IMR-90 (cell line): ENCODE measurements around the gene PLEKHF1. TPM values are rescaled to one million over a fixed set of nuclear protein-coding genes. Genes with fewer than 3 reads are reported as not detected.

Experiments
- ATAC-seq: fragments of 200-7000 bp; cut with Tn5 transposase; 2 replicates; pipeline ENCODE4 v1.9.1; 2020; ENCODE audit warnings: low read depth, mild to moderate bottlenecking, moderate library complexity
- BruUV-seq: library from RNA; stranded (reverse); fragments of 400-500 nt; replicated peaks from 2 replicates; lab custom pipeline; 2021; lab: Mats Ljungman, UMichigan
- CTCF ChIA-PET: fragments of 300-600 bp; formaldehyde crosslinking; extraction: SDS; loops from one replicate; lab custom pipeline; 2021; ENCODE audit warnings: antibody characterized with exemption; lab: Yijun Ruan, JAX
- POLR2A ChIA-PET: fragments of 300-600 bp; sonication (Branson Sonifier 250); formaldehyde crosslinking; loops from one replicate; lab custom pipeline; 2022; ENCODE audit warnings: antibody characterized with exemption; ENCODE audit not compliant: unreplicated experiment; lab: Charles Lee
- DNase-seq: peaks from one replicate; pipeline ENCODE4 v3.0.0; 2013
- H2AFZ ChIP-seq: replicated peaks from 2 replicates; pipeline ENCODE3; 2013; ENCODE audit warnings: low read length, mild to moderate bottlenecking; ENCODE audit not compliant: poor library complexity
- H2AK5ac ChIP-seq: 2 replicates; pipeline ENCODE4 v1.6.1; 2013; ENCODE audit warnings: low read depth, low read length, inconsistent platforms
- H2AK9ac ChIP-seq: replicated peaks from 2 replicates; pipeline ENCODE3; 2013; ENCODE audit warnings: mild to moderate bottlenecking, low read depth, low read length, moderate library complexity; ENCODE audit not compliant: poor library complexity
- H2BK120ac ChIP-seq: 2 replicates; pipeline ENCODE4 v1.6.1; 2013; ENCODE audit warnings: low read depth, low read length, inconsistent platforms
- H2BK15ac ChIP-seq: 3 replicates; pipeline ENCODE4 v1.6.1; 2013; ENCODE audit warnings: low read depth, low read length, inconsistent platforms
- H2BK20ac ChIP-seq: 2 replicates; pipeline ENCODE4 v1.6.1; 2013; ENCODE audit warnings: low read depth, mild to moderate bottlenecking, inconsistent platforms, low read length, moderate library complexity
- H2BK5ac ChIP-seq: 2 replicates; pipeline ENCODE4 v1.6.1; 2013; ENCODE audit warnings: mild to moderate bottlenecking, low read depth, low read length, inconsistent platforms; ENCODE audit not compliant: poor library complexity, severe bottlenecking
- H3K14ac ChIP-seq: replicated peaks from 2 replicates; pipeline ENCODE4 v1.6.1; 2013; ENCODE audit warnings: low read depth, low read length, inconsistent platforms
- H3K18ac ChIP-seq: 2 replicates; pipeline ENCODE4 v1.6.1; 2013; ENCODE audit warnings: low read depth, low read length, control low read depth
- H3K23ac ChIP-seq: 2 replicates; pipeline ENCODE4 v1.6.1; 2013; ENCODE audit warnings: low read depth, low read length, inconsistent platforms
- H3K27ac ChIP-seq: 2 replicates; pipeline ENCODE4 v1.5.1; 2013; ENCODE audit warnings: mild to moderate bottlenecking, control low read depth, low read length; ENCODE audit not compliant: insufficient read depth
- H3K27me3 ChIP-seq: 2 replicates; pipeline ENCODE4 v1.6.1; 2013; ENCODE audit warnings: low read length; ENCODE audit not compliant: control insufficient read depth, insufficient read depth
- H3K36me3 ChIP-seq: 2 replicates; pipeline ENCODE4 v1.6.1; 2013; ENCODE audit warnings: low read length, mixed read lengths; ENCODE audit not compliant: control insufficient read depth, insufficient read depth
- H3K4ac ChIP-seq: 2 replicates; pipeline ENCODE4 v1.6.1; 2013; ENCODE audit warnings: low read depth, low read length, inconsistent platforms
- H3K4me1 ChIP-seq: 2 replicates; pipeline ENCODE4 v1.6.1; 2013; ENCODE audit warnings: low read length, mixed read lengths; ENCODE audit not compliant: control insufficient read depth, insufficient read depth
- H3K4me2 ChIP-seq: 2 replicates; pipeline ENCODE4 v1.6.1; 2013; ENCODE audit warnings: low read depth, mild to moderate bottlenecking, control low read depth, low read length, moderate library complexity
- H3K4me3 ChIP-seq: 2 replicates; pipeline ENCODE4 v1.5.1; 2013; ENCODE audit warnings: low read depth, mild to moderate bottlenecking, control low read depth, low read length, moderate library complexity; ENCODE audit not compliant: insufficient read depth
- H3K56ac ChIP-seq: 2 replicates; pipeline ENCODE4 v1.6.1; 2013; ENCODE audit warnings: low read length, inconsistent platforms; ENCODE audit not compliant: insufficient read depth; ENCODE audit errors: extremely low read depth
- H3K79me1 ChIP-seq, 2 experiments: 2 replicates each; pipeline ENCODE4 v1.6.1; 2013; ENCODE audit warnings: low read length in 2 of 2, inconsistent platforms in 1 of 2, low read depth in 1 of 2
- H3K9ac ChIP-seq: 2 replicates; pipeline ENCODE4 v1.6.1; 2013; ENCODE audit warnings: low read depth, low read length, control low read depth
- H3K9me1 ChIP-seq: 2 replicates; pipeline ENCODE4 v1.6.1; 2013; ENCODE audit warnings: low read length, inconsistent platforms; ENCODE audit not compliant: insufficient read depth
- H3K9me3 ChIP-seq: 2 replicates; pipeline ENCODE4 v1.6.1; 2013; ENCODE audit warnings: low read length; ENCODE audit not compliant: control insufficient read depth, insufficient read depth
- H4K20me1 ChIP-seq: 2 replicates; pipeline ENCODE4 v1.6.1; 2013; ENCODE audit warnings: low read length, inconsistent platforms; ENCODE audit not compliant: insufficient read depth
- H4K5ac ChIP-seq: 2 replicates; pipeline ENCODE4 v1.6.1; 2013; ENCODE audit warnings: mild to moderate bottlenecking, low read depth, low read length, control low read depth
- H4K8ac ChIP-seq, 2 experiments: 2 replicates each; pipeline ENCODE4 v1.6.1; 2013; ENCODE audit warnings: low read depth in 2 of 2, low read length in 2 of 2, control low read depth in 1 of 2, inconsistent platforms in 1 of 2
- H4K91ac ChIP-seq: 2 replicates; pipeline ENCODE4 v1.6.1; 2013; ENCODE audit warnings: low read depth, low read length, inconsistent platforms; ENCODE audit not compliant: insufficient read depth
- BHLHE40 ChIP-seq: fragments of 150-350 bp; IDR thresholded peaks from 2 replicates; pipeline ENCODE4 v1.6.1; 2016; ENCODE audit warnings: mild to moderate bottlenecking, low read depth, low read length
- CEBPB ChIP-seq: IDR thresholded peaks from 2 replicates; pipeline ENCODE4 v1.6.1; 2012; ENCODE audit warnings: low read depth, low read length, improper control_type of control experiment
- CHD1 ChIP-seq: IDR thresholded peaks from 2 replicates; pipeline ENCODE4 v1.6.1; 2012; ENCODE audit warnings: low read depth, low read length, improper control_type of control experiment
- MAFK ChIP-seq: IDR thresholded peaks from 2 replicates; pipeline ENCODE4 v1.6.1; 2012; ENCODE audit warnings: low read depth, low read length, improper control_type of control experiment
- MAZ ChIP-seq: IDR thresholded peaks from 2 replicates; pipeline ENCODE4 v1.6.1; 2012; ENCODE audit warnings: low read depth, mild to moderate bottlenecking, low read length, improper control_type of control experiment, moderate library complexity, borderline replicate concordance
- MXI1 ChIP-seq: IDR thresholded peaks from 2 replicates; pipeline ENCODE4 v1.6.1; 2012; ENCODE audit warnings: low read depth, mild to moderate bottlenecking, low read length, moderate library complexity, borderline replicate concordance
- NFE2L2 ChIP-seq: fragments of 150-350 bp; IDR thresholded peaks from 2 replicates; pipeline ENCODE4 v1.6.1; 2016; ENCODE audit warnings: low read depth, mild to moderate bottlenecking, low read length
- POLR2A ChIP-seq: IDR thresholded peaks from 2 replicates; pipeline ENCODE4 v1.6.1; 2012; ENCODE audit warnings: mild to moderate bottlenecking, low read depth, low read length
- RAD21 ChIP-seq: IDR thresholded peaks from 2 replicates; pipeline ENCODE4 v1.6.1; 2012; ENCODE audit warnings: low read length, improper control_type of control experiment
- RCOR1 ChIP-seq: IDR thresholded peaks from 2 replicates; pipeline ENCODE4 v1.6.1; 2012; ENCODE audit warnings: mild to moderate bottlenecking, low read length, improper control_type of control experiment; ENCODE audit not compliant: insufficient replicate concordance
- RFX5 ChIP-seq: IDR thresholded peaks from 2 replicates; pipeline ENCODE4 v1.8.0; 2012; ENCODE audit warnings: low read depth, mild to moderate bottlenecking, low read length, moderate library complexity
- SMC3 ChIP-seq: fragments of 150-350 bp; IDR thresholded peaks from 2 replicates; pipeline ENCODE4 v1.6.1; 2016; ENCODE audit warnings: low read depth, mild to moderate bottlenecking, antibody characterized with exemption, low read length, moderate library complexity
- WGBS, 2 experiments: methylation state at CpG; one replicate each; pipeline versions ENCODE4 v1.1.5 to v1.1.7; 2013; ENCODE audit warnings: missing lambda C conversion rate in 2 of 2; ENCODE audit not compliant: insufficient read length in 1 of 2; ENCODE audit errors: extremely low coverage in 2 of 2; 5-methylcytosine and 5-hydroxymethylcytosine counted together
- dilution Hi-C: fragments of 300-500 bp; cut with HindIII; formaldehyde crosslinking; loops from one replicate; pipeline ENCODE4 v1.14.3; 2018; ENCODE audit warnings: low sequenced_read_pairs; ENCODE audit not compliant: unreplicated experiment
- in situ Hi-C: fragments of 300-500 bp; cut with MboI; formaldehyde crosslinking; loops from 3 replicates; pipeline ENCODE4 v1.14.3; 2019; ENCODE audit warnings: low sequenced_read_pairs, inconsistent platforms, mixed read lengths
- intact Hi-C: fragments of 100-400 bp; cut with micrococcal nuclease; formaldehyde crosslinking; loops from 2 replicates; pipeline ENCODE4 v1.10.0; 2022
- polyA plus RNA-seq, 3 experiments: library from polyadenylated mRNA; depleted of rRNA; stranded (reverse); fragments of >200 nt; gene quantifications; 2 replicates each; pipeline ENCODE4 v1.2.3, GENCODE V29; 2012; ENCODE audit warnings: low replicate concordance in 1 of 3
- total RNA-seq: library from RNA; depleted of rRNA; stranded (reverse); fragments of >200 nt; gene quantifications from 2 replicates; pipeline ENCODE4 v1.2.3, GENCODE V29; 2012
- TF ChIP-seq, protein P1 (sequence below): fragments of 150-350 bp; IDR thresholded peaks from 2 replicates; pipeline ENCODE4 v1.6.1; 2016; ENCODE audit warnings: low read depth, mild to moderate bottlenecking, low read length, moderate library complexity, borderline replicate concordance
- TF ChIP-seq, protein P2 (sequence below): fragments of 150-350 bp; IDR thresholded peaks from 2 replicates; pipeline ENCODE4 v1.6.1; 2017; ENCODE audit warnings: mild to moderate bottlenecking, antibody characterized with exemption, low read length, low read depth
- TF ChIP-seq, protein P3 (sequence below): conservative IDR thresholded peaks from 2 replicates; pipeline ENCODE4 v1.5.1; 2012; ENCODE audit warnings: mild to moderate bottlenecking, low read depth, low read length, improper control_type of control experiment

PLEKHF1 gene
- total and polyA plus RNA-seq, 2 of the 4 experiments (the other 2 are of a cell fraction), result 5.0 to 6.6 TPM

GRCh38 chr19:29636553-29637360 is 28.5 kb upstream of the PLEKHF1 start:
- BruUV-seq, result no TSS peak
- H3K18ac ChIP-seq, result no peak overlapping the region
- dilution Hi-C loops (no loop called here), intact Hi-C loops (no loop called here), in situ Hi-C loops (no loop called here)
- H4K8ac ChIP-seq, result no peak overlapping the region
- H4K91ac ChIP-seq, result no peak overlapping the region
- no peak overlapping the region for H3K56ac ChIP-seq
- no peak overlapping the region for H4K5ac ChIP-seq
- H3K27me3 ChIP-seq, result peaks cover under 1% of the 10 kb centered on the region
- ATAC-seq (no peak), DNase-seq (no peak)
- H3K4me2 ChIP-seq, result no peak overlapping the region
- no peak overlapping the region for H3K23ac ChIP-seq
- no peaks in the 10 kb centered on the region for H3K9me3 ChIP-seq
- H3K4me1 ChIP-seq, result no peaks in the 10 kb centered on the region
- H2AK5ac ChIP-seq, result no peak overlapping the region
- TF ChIP-seq CHD1 (no peak), RCOR1 (no peak), RAD21 (no peak), SMC3 (no peak), MAFK (no peak), POLR2A (no peak), BHLHE40 (no peak), RFX5 (no peak), MAZ (no peak), CEBPB (no peak), MXI1 (no peak), NFE2L2 (no peak)
- TF ChIP-seq, protein P1, sequence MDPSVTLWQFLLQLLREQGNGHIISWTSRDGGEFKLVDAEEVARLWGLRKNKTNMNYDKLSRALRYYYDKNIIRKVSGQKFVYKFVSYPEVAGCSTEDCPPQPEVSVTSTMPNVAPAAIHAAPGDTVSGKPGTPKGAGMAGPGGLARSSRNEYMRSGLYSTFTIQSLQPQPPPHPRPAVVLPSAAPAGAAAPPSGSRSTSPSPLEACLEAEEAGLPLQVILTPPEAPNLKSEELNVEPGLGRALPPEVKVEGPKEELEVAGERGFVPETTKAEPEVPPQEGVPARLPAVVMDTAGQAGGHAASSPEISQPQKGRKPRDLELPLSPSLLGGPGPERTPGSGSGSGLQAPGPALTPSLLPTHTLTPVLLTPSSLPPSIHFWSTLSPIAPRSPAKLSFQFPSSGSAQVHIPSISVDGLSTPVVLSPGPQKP, result no peak
- TF ChIP-seq, protein P2, sequence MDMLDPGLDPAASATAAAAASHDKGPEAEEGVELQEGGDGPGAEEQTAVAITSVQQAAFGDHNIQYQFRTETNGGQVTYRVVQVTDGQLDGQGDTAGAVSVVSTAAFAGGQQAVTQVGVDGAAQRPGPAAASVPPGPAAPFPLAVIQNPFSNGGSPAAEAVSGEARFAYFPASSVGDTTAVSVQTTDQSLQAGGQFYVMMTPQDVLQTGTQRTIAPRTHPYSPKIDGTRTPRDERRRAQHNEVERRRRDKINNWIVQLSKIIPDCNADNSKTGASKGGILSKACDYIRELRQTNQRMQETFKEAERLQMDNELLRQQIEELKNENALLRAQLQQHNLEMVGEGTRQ, result no peak
- TF ChIP-seq, protein P3, sequence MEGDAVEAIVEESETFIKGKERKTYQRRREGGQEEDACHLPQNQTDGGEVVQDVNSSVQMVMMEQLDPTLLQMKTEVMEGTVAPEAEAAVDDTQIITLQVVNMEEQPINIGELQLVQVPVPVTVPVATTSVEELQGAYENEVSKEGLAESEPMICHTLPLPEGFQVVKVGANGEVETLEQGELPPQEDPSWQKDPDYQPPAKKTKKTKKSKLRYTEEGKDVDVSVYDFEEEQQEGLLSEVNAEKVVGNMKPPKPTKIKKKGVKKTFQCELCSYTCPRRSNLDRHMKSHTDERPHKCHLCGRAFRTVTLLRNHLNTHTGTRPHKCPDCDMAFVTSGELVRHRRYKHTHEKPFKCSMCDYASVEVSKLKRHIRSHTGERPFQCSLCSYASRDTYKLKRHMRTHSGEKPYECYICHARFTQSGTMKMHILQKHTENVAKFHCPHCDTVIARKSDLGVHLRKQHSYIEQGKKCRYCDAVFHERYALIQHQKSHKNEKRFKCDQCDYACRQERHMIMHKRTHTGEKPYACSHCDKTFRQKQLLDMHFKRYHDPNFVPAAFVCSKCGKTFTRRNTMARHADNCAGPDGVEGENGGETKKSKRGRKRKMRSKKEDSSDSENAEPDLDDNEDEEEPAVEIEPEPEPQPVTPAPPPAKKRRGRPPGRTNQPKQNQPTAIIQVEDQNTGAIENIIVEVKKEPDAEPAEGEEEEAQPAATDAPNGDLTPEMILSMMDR, result no peak
- ChIA-PET CTCF (no interaction called here), POLR2A (no interaction called here)
- H2BK20ac ChIP-seq, result no peak overlapping the region
- no peak overlapping the region for H3K27ac ChIP-seq
- no peaks in the 10 kb centered on the region for H4K20me1 ChIP-seq
- H2BK120ac ChIP-seq, result no peak overlapping the region
- H3K4me3 ChIP-seq, result no peak overlapping the region
- H3K79me1 ChIP-seq, result no peaks in the 10 kb centered on the region
- H3K14ac ChIP-seq, result no peak overlapping the region
- H3K9ac ChIP-seq, result no peak overlapping the region
- no peaks in the 10 kb centered on the region for H3K36me3 ChIP-seq
- H2BK5ac ChIP-seq, result no peak overlapping the region
- 100% methylated on average over 1 of the region's 12 CpGs; no CpG with 5 or more reads in 1 of the 2 experiments for WGBS, 2 experiments
- peak overlapping the region; percentile 51 for H2AFZ ChIP-seq
- H2AK9ac ChIP-seq, result no peak overlapping the region
- H3K4ac ChIP-seq, result no peak overlapping the region
- no peak overlapping the region for H2BK15ac ChIP-seq
- H3K9me1 ChIP-seq, result no peaks in the 10 kb centered on the region
